NT2/D1 (cell line): ENCODE measurements around the gene TRPM4.

ENCODE experiments used
- YY1 ChIP-seq: IDR thresholded peaks from 2 replicates; pipeline ENCODE4 v1.6.1; 2011; ENCODE audit not compliant: insufficient read length, insufficient read depth
- ZNF274 ChIP-seq: IDR thresholded peaks from 2 replicates; pipeline ENCODE4 v1.6.1; 2011; ENCODE audit warnings: mild to moderate bottlenecking, low read depth, low read length

DNA sequence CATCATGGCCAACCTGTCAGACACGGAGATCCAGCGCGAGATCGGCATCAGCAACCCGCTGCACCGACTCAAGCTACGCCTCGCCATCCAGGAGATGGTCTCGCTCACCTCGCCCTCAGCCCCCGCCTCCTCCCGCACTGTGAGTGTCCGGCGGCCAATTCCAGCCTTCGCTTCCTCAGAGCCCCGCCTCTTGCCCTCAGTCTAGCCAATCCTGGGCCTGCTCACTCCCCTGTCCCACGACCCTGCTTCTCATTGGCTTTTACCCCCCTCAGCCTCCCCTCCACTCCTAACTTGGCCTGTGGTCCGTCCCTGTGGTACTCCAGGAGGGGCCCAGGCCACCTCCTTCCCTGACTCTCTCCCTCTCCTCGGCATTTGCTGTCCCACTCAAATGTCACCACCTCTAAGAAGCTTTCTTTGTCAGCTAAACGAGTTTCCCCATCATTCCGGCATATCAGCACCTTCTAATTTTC is 14.7 kb upstream of the TRPM4 start:
- no peak for TF ChIP-seq YY1
- no peak for TF ChIP-seq ZNF274
